Measurements from ENCODE around the gene ANKDD1B.

ANKDD1B gene

GRCh38 chr5:75651575-75652238 is 40.5 kb downstream of the ANKDD1B start:
- no peak overlapping the region for H3K4me3 ChIP-seq (ENCODE audit: low read depth, low read length)
- no peak for DNase-seq (ENCODE audit: low read depth)
- TF ChIP-seq MYC (IDR thresholded peaks at IDR 0.05; ENCODE audit: low read depth, low read length) (no peak), POLR2A (IDR thresholded peaks at IDR 0.05; ENCODE audit: extremely low read depth, insufficient read length) (no peak), CTCF (IDR thresholded peaks at IDR 0.05; ENCODE audit: low read depth, low read length) (no peak), MAX (IDR thresholded peaks at IDR 0.05; ENCODE audit: low read depth, low read length) (no peak)

DNA sequence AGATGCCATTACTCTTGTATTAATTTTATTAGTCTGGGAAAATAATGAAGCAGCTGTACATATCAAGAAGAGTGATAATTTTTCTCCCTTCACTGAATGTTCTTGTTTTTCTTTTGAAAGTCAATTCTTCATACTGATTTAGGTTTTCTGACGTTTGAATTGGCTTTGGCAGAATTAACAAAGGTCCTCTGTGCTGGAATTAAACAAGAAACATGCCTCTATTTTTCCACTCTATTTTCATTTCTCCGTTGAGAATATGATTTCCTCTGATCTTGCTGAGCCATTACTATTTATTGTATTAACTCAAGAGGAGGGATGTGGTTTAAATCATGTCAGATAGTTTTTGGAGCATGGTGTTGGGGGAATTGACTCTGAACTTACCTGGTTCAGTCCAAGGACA is 42.3 kb downstream of the ANKDD1B start:
- H3K4me3 ChIP-seq (ENCODE audit: low read depth, low read length): no peak overlapping the region
- no peak for DNase-seq (ENCODE audit: low read depth)
- TF ChIP-seq POLR2A (IDR thresholded peaks at IDR 0.05; ENCODE audit: extremely low read depth, insufficient read length): no peak
- no peak for TF ChIP-seq MAX (IDR thresholded peaks at IDR 0.05; ENCODE audit: low read depth, low read length)
- TF ChIP-seq MYC (IDR thresholded peaks at IDR 0.05; ENCODE audit: low read depth, low read length): no peak
- no peak for TF ChIP-seq CTCF (IDR thresholded peaks at IDR 0.05; ENCODE audit: low read depth, low read length)

DNA sequence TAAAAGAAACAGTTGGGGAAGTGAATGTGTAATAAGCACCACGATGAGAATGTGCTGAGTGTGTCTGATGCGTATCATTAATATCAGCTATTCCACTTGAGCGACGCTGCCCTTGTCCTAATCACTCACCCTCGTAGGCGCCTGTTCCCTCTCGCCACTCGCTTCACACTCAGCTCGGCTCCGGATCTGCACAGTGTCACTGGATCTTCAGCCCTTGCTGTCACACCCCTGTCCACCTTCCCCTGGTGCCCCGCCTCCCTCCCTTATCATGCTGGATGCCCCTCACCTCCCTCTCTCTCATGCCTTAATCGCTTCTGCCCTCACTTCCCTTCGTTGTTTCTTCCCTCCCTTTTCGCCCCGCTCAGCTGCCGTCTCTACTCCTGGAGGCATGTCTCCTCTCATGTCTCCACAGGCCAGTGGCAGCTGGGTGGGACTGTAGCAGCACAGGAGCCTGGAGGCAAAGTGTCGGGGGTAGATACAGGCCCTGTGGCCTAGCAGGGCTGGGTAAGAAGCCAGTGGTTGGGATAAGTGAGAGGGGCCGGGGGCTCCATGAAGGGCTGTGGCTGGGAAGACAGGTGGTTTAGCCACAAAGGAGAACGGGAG is 43.5 kb downstream of the ANKDD1B start:
- TF ChIP-seq CTCF (IDR thresholded peaks at IDR 0.05; ENCODE audit: low read depth, low read length): no peak
- TF ChIP-seq POLR2A (IDR thresholded peaks at IDR 0.05; ENCODE audit: extremely low read depth, insufficient read length): no peak
- TF ChIP-seq MYC (IDR thresholded peaks at IDR 0.05; ENCODE audit: low read depth, low read length): no peak
- TF ChIP-seq MAX (IDR thresholded peaks at IDR 0.05; ENCODE audit: low read depth, low read length): no peak
- H3K4me3 ChIP-seq (ENCODE audit: low read depth, low read length): no peak overlapping the region
- no peak for DNase-seq (ENCODE audit: low read depth)

DNA sequence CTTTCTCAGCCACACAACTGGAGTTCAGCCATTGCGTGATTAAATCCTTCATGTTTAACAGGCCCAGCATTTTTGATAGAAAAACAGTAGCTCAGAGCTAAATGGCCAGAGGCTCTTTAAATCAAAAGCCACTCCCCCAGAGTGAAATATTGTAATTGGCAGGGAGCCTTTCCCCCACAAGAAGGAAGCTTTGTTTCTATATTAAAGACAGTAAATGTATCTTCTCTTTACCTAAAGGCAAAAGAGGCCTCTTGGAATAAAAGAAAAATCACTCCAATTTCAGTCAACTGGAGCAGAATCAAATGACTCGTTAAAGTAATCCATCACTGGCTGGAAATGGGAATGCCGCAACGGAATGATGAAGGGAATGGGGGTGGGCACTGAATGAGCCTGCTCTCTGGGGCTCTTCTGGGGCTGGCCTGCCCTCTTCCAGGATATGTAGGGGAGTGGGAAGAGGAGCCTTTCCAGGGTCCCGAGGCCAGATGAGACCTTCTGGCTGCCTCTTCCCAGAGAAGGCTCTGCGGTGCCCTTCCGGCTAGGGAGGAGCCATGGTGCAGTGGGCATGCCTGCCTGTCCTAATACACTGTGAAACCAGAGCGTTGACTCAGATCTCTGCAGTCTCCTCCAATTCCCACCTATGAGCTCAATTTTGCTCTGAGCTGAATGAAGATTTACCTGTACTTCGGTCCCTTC is 45.2 kb downstream of the ANKDD1B start:
- TF ChIP-seq CTCF (IDR thresholded peaks at IDR 0.05; ENCODE audit: low read depth, low read length) (no peak), MAX (IDR thresholded peaks at IDR 0.05; ENCODE audit: low read depth, low read length) (no peak), MYC (IDR thresholded peaks at IDR 0.05; ENCODE audit: low read depth, low read length) (no peak), POLR2A (IDR thresholded peaks at IDR 0.05; ENCODE audit: extremely low read depth, insufficient read length) (no peak)
- no peak overlapping the region for H3K4me3 ChIP-seq (ENCODE audit: low read depth, low read length)
- no peak for DNase-seq (ENCODE audit: low read depth)

DNA sequence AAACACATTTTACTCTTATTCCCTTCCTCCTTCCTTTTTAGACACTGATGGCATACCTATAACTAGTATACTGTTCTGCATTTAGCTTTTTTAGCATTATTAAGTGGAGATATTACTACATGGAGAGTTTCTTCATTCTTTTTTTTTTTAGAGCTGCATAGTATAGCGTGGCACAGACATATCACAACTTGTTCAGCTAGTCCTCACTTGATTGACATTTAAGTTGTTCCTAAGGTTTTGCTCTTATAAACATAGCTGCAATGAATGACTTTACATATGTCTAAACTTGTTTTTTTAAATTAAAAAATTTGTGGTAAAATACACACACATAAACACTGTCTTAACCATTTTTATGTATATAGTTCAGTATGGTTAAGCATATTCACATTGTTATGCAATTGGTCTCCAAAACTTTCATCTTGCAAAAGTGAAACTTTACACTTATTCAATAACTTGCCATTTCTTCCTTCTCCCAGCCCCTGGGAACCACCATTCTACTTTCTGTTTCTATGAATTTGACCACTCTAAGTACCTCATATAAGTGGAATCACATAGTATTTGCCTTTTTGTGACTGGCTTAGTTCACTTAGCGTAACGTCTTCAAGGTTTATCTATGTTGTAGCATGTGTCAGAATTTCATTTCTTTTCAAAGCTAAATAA is 48.7 kb downstream of the ANKDD1B start:
- H3K4me3 ChIP-seq (ENCODE audit: low read depth, low read length): no peak overlapping the region
- TF ChIP-seq MYC (IDR thresholded peaks at IDR 0.05; ENCODE audit: low read depth, low read length) (no peak), MAX (IDR thresholded peaks at IDR 0.05; ENCODE audit: low read depth, low read length) (no peak)
- DNase-seq (ENCODE audit: low read depth): no peak

Measured in NB4 (cell line).